ENCODE results near the gene ST3GAL4. TPM values are rescaled to one million over a fixed set of nuclear protein-coding genes. Genes with fewer than 3 reads are reported as not detected.
"Not testable (repeated sequence)": the region's sequence is repeated elsewhere in the genome, so short reads cannot be mapped to it uniquely, and the experiment has no call there.

ST3GAL4 gene
- total RNA-seq, 1 experiment from 2014 or later = 13.1 TPM

GRCh38 chr11:126371595-126371994 is 16.1 kb downstream of the ST3GAL4 start:
- intact Hi-C loops (cut with micrococcal nuclease) = no loop called here
- Histone ChIP-seq H3K4me1 (ENCODE audit: control insufficient read depth in 1 of 2, insufficient read depth in 2 of 2, low read length in 2 of 2) (peaks cover 0 to 10% of the 10 kb centered on the region in 2 experiments; a peak in 2 of 4 replicates), H3K79me2 (ENCODE audit: insufficient read depth, low read length) (no peaks in the 10 kb centered on the region), H3K27me3 (ENCODE audit: insufficient read depth, low read length) (no peaks in the 10 kb centered on the region), H3K27ac (ENCODE audit: low read depth, low read length) (no peak overlapping the region), H3K9me2 (ENCODE audit: insufficient read depth) (no peaks in the 10 kb centered on the region), H3K9me3 (ENCODE audit: control insufficient read depth in 1 of 2, insufficient read depth in 1 of 2, low read depth in 1 of 2, low read length in 2 of 2) (no peaks in the 10 kb centered on the region), H3K4me2 (ENCODE audit: low read length) (no peak overlapping the region), H3K36me3 (ENCODE audit: control insufficient read depth in 1 of 2, insufficient read depth in 2 of 2, low read length in 2 of 2) (no peaks in the 10 kb centered on the region), H2AFZ (ENCODE audit: low read depth, low read length, poor library complexity, severe bottlenecking) (no peak overlapping the region), H3K9ac (ENCODE audit: low read length) (no peak overlapping the region), H4K20me1 (ENCODE audit: insufficient read depth) (no peaks in the 10 kb centered on the region), H3K4me3 (replicated peaks in 1 of 2; ENCODE audit: low read depth in 1 of 2, low read length in 2 of 2) (no peak overlapping the region)
- ATAC-seq = no peak
- DNase-seq (ENCODE audit: low read depth, low spot score) = no peak
- POLR2A ChIA-PET = no interaction called here
- no TSS peak for BruUV-seq (replicated peaks)
- CTCF ChIA-PET = no interaction called here
- TF ChIP-seq SP1 (IDR thresholded peaks at IDR 0.05; ENCODE audit: low read depth) (no peak), SRF (IDR thresholded peaks at IDR 0.05; ENCODE audit: low read depth) (no peak), POLR2AphosphoS5 (IDR thresholded peaks at IDR 0.05; ENCODE audit: low read depth, low read length) (no peak), ZNF274 (IDR thresholded peaks at IDR 0.05; ENCODE audit: low read depth, low read length) (no peak), TCF7L2 (IDR thresholded peaks at IDR 0.05; ENCODE audit: borderline replicate concordance, extremely low read depth, insufficient read depth, insufficient read length) (no peak), EZH2phosphoT487 (IDR thresholded peaks at IDR 0.05; ENCODE audit: borderline replicate concordance) (no peak), ZBTB33 (IDR thresholded peaks at IDR 0.05; ENCODE audit: extremely low read depth, insufficient replicate concordance, low read length) (no peak), CBX3 (IDR thresholded peaks at IDR 0.05; ENCODE audit: low read depth) (no peak), EZH2 (IDR thresholded peaks at IDR 0.05) (no peak), CEBPB (IDR thresholded peaks at IDR 0.05; ENCODE audit: low read depth) (no peak), FOSL1 (IDR thresholded peaks at IDR 0.05; ENCODE audit: low read depth) (no peak), MAX (IDR thresholded peaks at IDR 0.05) (no peak), SIN3A (IDR thresholded peaks at IDR 0.05; ENCODE audit: low read depth) (no peak), EGR1 (IDR thresholded peaks at IDR 0.05; ENCODE audit: low read depth) (no peak), CTCF (IDR thresholded peaks at IDR 0.05 in 2 of 3, conservative IDR thresholded peaks at IDR 0.05 in 1 of 3; ENCODE audit: borderline replicate concordance in 1 of 3, insufficient read depth in 1 of 3, low read depth in 2 of 3, low read length in 2 of 3) (no peak), ATF3 (IDR thresholded peaks at IDR 0.05) (no peak), POLR2A (IDR thresholded peaks at IDR 0.05; ENCODE audit: borderline replicate concordance, extremely low read depth, insufficient read depth, insufficient read length) (no peak), ZFX (IDR thresholded peaks at IDR 0.05) (no peak)
- RAD21 ChIA-PET (ENCODE audit: low non-redundant PET in 1 of 2, low total read pairs in 2 of 2, uncharacterized antibody in 2 of 2, unreplicated experiment in 2 of 2) = no interaction called here

GRCh38 chr11:126373389-126374066 is 18.0 kb downstream of the ST3GAL4 start:
- H4K20me1 ChIP-seq (ENCODE audit: insufficient read depth); H3K9ac ChIP-seq (ENCODE audit: low read length); H3K9me2 ChIP-seq (ENCODE audit: insufficient read depth); H3K9me3 ChIP-seq (ENCODE audit: control insufficient read depth in 1 of 2, insufficient read depth in 1 of 2, low read depth in 1 of 2, low read length in 2 of 2); H3K36me3 ChIP-seq (ENCODE audit: control insufficient read depth in 1 of 2, insufficient read depth in 2 of 2, low read length in 2 of 2); CTCF ChIA-PET; BruUV-seq (replicated peaks); H3K4me1 ChIP-seq (ENCODE audit: control insufficient read depth in 1 of 2, insufficient read depth in 2 of 2, low read length in 2 of 2); RAD21 ChIA-PET (ENCODE audit: low non-redundant PET in 1 of 2, low total read pairs in 2 of 2, uncharacterized antibody in 2 of 2, unreplicated experiment in 2 of 2); intact Hi-C loops (cut with micrococcal nuclease); H3K4me2 ChIP-seq (ENCODE audit: low read length); H2AFZ ChIP-seq (ENCODE audit: low read depth, low read length, poor library complexity, severe bottlenecking); H3K4me3 ChIP-seq (replicated peaks in 1 of 2; ENCODE audit: low read depth in 1 of 2, low read length in 2 of 2); DNase-seq (ENCODE audit: low read depth, low spot score); H3K27me3 ChIP-seq (ENCODE audit: insufficient read depth, low read length); POLR2A ChIA-PET; H3K79me2 ChIP-seq (ENCODE audit: insufficient read depth, low read length); H3K27ac ChIP-seq (ENCODE audit: low read depth, low read length); ATAC-seq: not testable (repeated sequence)

All from HCT116 (cell line).